A673 (cell line): Measurements from ENCODE around the gene TRAM2.

ENCODE experiments used
- EZH2 ChIP-seq: fragments of 200-600 bp; sonication (generic); IDR thresholded peaks from 2 replicates; pipeline ENCODE4 v1.6.1; 2017; ENCODE audit warnings: borderline replicate concordance, low read depth, mild to moderate bottlenecking, mixed read lengths, antibody characterized with exemption, low read length; ENCODE audit not compliant: poor library complexity, severe bottlenecking
- TF ChIP-seq, protein P1 (sequence below): fragments of 300-800, 200-600 bp; sonication (generic); conservative IDR thresholded peaks from 2 replicates; pipeline ENCODE4 v1.5.1; 2017; ENCODE audit warnings: low read depth, mild to moderate bottlenecking, antibody characterized with exemption, low read length, moderate library complexity, mixed read lengths

DNA sequence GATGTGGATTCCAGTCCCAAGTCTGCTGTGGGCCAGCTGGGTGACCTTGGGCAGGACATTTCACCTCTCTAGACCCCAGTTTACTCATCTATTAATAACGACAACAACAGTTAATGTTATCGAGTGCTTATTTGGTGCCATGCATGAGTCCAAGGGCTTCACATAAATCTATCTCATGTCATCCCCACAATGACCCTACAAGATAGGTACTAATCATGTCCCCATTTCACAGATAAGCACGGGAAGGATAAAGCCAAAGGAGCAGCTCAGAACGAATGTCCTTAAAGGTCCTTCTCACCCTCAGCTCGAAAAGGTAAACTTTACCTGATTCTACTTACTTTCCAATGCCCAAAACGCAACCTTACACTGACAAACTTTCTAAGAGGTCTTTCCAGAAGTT lies 35.7 kb downstream of the TRAM2 start:
- TF ChIP-seq, protein P1, sequence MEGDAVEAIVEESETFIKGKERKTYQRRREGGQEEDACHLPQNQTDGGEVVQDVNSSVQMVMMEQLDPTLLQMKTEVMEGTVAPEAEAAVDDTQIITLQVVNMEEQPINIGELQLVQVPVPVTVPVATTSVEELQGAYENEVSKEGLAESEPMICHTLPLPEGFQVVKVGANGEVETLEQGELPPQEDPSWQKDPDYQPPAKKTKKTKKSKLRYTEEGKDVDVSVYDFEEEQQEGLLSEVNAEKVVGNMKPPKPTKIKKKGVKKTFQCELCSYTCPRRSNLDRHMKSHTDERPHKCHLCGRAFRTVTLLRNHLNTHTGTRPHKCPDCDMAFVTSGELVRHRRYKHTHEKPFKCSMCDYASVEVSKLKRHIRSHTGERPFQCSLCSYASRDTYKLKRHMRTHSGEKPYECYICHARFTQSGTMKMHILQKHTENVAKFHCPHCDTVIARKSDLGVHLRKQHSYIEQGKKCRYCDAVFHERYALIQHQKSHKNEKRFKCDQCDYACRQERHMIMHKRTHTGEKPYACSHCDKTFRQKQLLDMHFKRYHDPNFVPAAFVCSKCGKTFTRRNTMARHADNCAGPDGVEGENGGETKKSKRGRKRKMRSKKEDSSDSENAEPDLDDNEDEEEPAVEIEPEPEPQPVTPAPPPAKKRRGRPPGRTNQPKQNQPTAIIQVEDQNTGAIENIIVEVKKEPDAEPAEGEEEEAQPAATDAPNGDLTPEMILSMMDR, result no peak
- no peak for TF ChIP-seq EZH2
